GM12872 (cell line): ENCODE results near the gene MYH7B.

Experiments
- CTCF ChIP-seq: IDR thresholded peaks from 3 replicates; pipeline ENCODE4 v1.5.1; 2011; ENCODE audit warnings: low read depth, mild to moderate bottlenecking, low read length, moderate library complexity; ENCODE audit not compliant: insufficient read depth

Gene MYH7B

GRCh38 chr20:34983995-34984735 is 28.5 kb downstream of the MYH7B start:
- TF ChIP-seq CTCF, result no peak

- no peak for TF ChIP-seq CTCF
Observed at GRCh38 chr20:34984756-34985261, 29.1 kb downstream of the MYH7B start.

GRCh38 chr20:34985461-34986310 is 30.0 kb downstream of the MYH7B start:
- no peak for TF ChIP-seq CTCF

- TF ChIP-seq CTCF, result no peak
Observed at GRCh38 chr20:34986311-34987287, 30.9 kb downstream of the MYH7B start.

- TF ChIP-seq CTCF, result no peak
Observed at GRCh38 chr20:34987288-34988190, 31.9 kb downstream of the MYH7B start.

- TF ChIP-seq CTCF, result no peak
Observed at GRCh38 chr20:34988191-34988540, 32.5 kb downstream of the MYH7B start.
